ENCODE data around the gene FAS. TPM values are rescaled to one million over a fixed set of nuclear protein-coding genes. Genes with fewer than 3 reads are reported as not detected.

Gene FAS
- polyA plus RNA-seq (ENCODE audit: insufficient read length): 6.2 TPM

GRCh38 chr10:88990384-88991160 is at the start of gene FAS:
Gene FAS (plus strand): TSS chr10:88990798. CDS start chr10:88990877, 79 bp downstream.
- no peak for DNase-seq (ENCODE audit: low read depth)

- DNase-seq (ENCODE audit: low read depth): no peak
These were observed 49.6 kb upstream of the FAS start for GRCh38 chr10:88941026-88941425.

DNA sequence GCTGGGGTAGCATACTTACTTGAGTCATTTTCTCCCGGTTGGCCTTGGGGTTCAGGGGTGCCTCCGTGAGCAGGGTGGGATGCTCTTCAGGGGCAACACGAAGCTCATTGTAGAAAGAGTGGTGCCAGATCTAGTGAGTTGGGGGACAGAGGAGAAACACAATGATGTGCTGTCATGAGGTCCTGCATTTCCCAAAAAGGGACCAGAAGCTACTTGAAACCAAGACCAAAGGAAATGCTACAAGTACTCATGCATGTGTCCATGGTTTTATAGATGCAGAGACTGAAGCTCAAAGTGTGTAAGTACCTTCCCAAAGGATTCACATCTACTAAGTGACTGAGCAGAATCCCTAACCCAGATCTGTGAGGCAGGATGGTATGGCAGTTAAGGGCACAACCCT is 46.8 kb upstream of the FAS start:
- DNase-seq (ENCODE audit: low read depth): no peak

DNA sequence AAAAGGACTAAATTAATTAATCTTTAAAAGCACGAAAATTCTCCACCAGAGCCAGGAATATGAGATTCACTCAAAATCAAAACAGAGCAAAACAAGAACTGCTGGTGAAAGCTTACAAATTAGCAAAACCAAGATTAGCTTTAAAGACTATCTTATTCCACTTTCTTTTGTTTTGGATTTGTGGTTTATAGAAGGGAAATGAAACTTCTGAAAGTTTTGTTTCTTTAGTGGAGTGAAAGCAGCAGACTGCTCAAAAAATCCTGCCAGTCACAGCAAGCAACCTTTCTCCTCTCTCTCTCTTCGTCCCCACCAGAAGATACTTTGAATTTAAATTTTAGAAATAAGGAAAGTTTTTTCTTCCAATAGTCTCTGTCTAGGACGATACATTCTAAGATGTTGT is 45.8 kb upstream of the FAS start:
- DNase-seq (ENCODE audit: low read depth): no peak

GRCh38 chr10:88946200-88946599 is 44.4 kb upstream of the FAS start:
- DNase-seq (ENCODE audit: low read depth): no peak

GRCh38 chr10:88946965-88947590 is 43.5 kb upstream of the FAS start:
- no peak for DNase-seq (ENCODE audit: low read depth)

- DNase-seq (ENCODE audit: low read depth): no peak
These were observed 41.5 kb upstream of the FAS start for GRCh38 chr10:88949051-88949450.

DNA sequence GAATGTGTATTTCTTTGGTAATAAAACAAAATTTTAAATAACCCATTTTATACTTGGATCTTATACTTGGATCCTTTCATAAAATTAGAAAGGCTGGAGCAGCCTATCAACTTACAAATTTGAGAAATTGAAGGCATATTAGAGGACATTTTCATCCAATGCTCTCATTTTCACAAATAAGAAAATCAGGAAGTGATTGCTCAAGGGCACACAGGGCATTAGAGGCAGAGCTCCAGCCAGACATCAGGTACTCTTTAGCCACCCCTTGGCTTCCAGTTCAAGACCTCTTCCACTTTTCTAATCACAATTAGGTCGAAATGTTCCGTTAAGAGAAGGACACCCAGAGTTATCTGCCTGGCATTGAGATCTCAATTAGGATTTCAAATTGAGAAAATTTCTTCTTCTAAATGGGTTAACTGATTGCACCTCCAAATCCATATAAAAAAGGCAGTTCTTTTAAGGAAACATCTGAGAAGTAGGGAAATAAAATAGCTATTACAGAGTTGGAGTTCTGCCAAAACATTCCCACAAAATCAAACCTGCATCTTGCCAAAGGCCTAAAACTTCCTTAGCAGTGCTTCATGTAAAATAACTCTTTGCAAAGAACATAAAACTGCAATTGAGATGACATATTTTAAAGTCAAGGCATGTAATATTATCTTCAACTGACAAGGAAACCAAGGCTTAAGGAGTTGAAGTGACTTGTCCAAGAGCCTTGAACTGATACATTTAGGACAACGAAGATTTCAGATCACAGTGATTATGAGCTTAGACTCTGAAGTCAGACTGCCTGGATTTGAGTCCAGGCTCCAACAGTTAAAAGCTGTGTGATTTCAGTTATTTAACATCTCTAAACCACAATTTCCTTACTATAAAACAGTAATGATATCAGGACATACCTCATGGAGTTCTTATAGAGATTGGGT is 40.4 kb upstream of the FAS start:
- no peak for DNase-seq (ENCODE audit: low read depth)

DNA sequence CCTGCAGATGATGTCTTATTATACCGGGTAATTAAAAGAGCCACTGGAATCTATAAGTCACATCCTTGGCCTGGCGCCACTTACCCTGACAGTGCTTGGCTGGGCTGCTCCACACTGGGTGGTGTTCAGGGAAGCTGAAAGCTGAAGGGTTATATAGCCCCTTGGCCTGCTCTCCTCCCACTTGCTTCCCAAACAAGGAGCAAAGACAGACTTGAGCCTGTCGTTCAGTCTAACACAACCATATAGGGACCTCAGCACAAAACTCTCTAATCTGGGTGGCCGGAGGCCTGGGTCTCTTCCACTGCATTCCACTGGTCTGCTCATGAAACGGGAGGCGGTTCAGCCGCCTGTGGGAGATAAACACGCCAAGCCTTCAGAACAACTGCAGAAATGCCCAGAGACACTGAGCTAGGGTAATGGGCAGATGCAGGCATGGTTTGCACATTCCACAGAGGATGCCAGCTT is 37.9 kb upstream of the FAS start, which contains the start of gene ACTA2:
ACTA2 (minus strand) TSS at position 127 of the 465 bp plus-strand sequence. CDS start 3,843 bp downstream, outside the sequence.
- no peak for DNase-seq (ENCODE audit: low read depth)

DNA sequence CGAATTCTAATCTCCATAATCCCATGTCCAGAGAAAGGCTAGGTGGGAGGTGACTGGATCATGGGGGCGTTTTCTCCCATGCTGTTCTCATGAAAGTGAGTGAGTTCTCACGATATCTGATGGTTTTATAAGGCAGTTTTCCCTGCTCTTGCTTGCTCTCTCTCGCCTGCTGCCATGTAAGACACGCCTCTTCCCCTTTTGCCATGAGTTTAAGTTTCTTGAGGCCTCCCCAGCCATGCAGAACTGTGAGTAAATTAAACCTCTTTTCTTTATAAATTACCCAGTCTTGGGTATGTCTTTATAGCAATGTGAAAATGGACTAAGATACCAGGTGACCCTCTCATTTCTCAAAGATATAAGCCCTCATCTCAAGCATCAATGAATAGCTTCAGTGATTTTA is 36.9 kb upstream of the FAS start:
- no peak for DNase-seq (ENCODE audit: low read depth)

- DNase-seq (ENCODE audit: low read depth): no peak
These were observed 36.0 kb upstream of the FAS start for GRCh38 chr10:88954458-88955083.

DNA sequence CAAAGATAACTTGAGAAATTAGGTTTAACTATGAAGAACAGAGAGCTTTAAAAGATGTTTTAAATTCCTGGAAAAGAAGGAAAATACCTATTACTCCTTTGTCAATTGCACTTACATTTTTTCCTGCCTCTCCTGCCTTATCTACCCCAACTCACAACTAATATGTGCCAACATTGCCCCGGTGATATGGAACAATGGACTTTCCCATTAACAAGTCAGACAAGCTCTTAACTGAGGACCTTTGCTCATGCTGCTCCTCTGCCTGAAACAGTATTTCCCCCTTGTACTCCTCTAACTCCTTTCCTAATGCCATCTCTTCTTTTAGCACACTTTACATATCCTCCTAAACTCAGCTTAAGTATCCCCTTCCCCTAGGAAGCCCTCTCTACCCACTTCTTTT is 33.2 kb upstream of the FAS start:
- no peak for DNase-seq (ENCODE audit: low read depth)

DNA sequence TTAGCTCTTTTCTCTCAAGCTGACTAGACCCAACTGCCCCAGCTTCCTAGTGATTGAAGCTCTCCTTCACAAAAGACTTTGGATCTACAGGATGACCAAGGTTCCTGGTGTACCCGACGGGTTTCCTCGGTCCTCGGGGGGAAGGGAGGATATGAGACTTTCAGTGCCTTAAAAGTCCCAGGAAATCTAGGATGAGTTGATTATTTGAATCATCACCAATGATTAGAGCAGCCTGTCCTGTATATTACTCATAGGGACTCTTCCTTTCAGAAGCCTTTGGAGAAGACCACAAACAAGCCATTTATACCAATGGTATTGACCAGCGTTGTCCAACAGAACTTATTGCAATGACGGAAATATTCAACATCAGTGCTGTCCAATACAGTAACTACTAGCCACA is 31.9 kb upstream of the FAS start:
- no peak for DNase-seq (ENCODE audit: low read depth)

DNA sequence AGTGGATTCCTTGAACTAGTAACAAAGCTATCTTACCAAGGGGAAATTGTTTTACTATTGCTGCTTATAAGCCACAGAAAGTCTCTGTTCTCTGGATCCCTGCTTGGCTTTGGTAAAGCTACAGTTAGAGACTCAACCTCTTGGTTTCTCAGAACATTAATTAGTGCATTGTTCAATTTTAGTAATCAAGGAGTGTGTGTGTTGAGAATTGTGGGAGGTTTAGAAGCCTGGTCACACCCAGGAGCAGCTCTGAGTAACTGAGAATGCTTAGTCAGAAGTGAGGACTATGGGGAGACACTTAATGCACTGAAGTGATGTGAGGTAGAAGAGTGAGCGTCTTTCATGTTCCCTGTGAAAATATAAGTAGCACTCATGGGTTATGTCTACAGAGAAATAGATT is 29.8 kb upstream of the FAS start:
- no peak for DNase-seq (ENCODE audit: low read depth)

DNA sequence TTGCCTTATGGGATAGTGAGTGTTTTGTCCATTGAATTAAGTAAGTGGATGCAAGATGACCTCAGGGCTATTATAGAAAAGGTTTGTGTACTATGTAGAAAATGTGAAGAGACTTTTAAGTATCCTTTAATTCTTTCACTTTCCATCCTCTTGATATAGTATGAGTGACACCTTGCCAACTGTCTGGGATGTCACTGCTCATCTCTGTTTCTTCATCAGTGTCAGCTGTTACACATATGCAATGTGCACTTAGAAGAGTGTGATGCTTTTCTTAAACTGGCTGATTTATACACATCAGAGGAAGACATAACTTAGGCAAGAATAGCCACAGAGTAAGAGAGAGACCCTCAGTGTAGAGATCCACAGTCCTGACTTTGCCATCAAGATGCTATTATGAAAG is 29.3 kb upstream of the FAS start:
- DNase-seq (ENCODE audit: low read depth): no peak

DNA sequence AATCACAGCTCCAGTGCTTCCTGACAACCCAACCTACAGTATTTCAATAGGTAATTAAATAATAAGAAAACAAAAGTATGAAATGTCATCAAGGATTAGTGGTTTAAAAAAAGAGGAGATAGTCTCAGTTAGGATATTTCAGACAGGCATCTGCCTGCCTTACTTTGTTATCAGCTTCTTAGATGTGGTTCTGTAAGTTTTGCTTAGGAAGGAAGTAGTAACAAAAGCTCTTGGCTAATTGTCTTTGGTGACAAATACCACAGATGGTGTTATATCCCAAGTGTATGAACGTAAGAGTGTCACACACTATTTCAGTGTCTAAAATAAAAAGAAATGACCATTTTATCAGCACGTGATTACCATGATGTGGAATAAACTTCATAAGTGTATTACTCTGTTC is 28.3 kb upstream of the FAS start:
- DNase-seq (ENCODE audit: low read depth): no peak

- no peak for DNase-seq (ENCODE audit: low read depth)
These were observed 27.3 kb upstream of the FAS start for GRCh38 chr10:88963318-88963717.

DNA sequence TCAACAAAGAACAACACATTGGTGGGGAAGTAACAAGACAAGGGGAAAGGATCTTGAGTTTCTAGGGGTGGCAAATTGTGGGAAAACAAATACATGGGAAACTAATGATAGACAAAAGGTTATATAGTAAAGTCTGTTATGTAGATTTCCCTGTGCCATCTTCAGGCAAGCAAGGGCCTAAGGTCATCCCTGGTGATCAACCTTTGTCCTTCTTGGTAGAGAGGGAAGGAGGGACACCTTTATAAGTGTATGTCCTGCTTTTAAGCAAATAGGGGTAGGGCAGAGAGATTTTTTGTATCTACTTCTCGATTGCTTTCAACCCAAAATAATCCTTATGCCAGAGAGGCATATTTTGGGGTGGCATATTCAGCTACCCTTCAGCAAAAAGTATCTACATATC is 26.2 kb upstream of the FAS start:
- no peak for DNase-seq (ENCODE audit: low read depth)

DNA sequence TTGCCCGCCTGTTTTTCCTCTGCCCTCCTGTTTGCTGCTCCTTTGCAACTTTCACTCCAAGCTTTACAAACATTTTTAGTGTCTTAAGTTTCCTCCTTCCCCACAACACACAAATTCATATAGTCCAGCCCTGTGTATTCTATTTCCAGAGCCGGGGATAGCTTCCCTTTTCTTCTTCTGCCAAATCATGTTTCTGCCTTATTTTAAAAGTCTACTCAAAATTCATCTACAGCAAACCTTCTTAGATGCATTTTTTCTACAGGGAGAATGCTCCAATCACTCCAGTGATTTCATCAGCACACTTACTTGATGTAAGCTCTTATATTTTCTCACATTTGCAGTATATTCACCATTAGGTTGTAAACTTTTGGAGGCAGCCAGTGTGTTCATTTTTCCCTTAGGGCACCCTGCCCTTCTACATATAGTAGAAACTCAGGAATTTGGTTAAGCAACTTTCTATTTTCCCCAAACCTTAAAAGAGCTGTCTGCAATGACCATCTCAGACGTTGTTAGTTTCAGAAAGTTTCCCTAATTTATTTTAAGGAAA is 25.7 kb upstream of the FAS start:
- DNase-seq (ENCODE audit: low read depth): no peak

DNA sequence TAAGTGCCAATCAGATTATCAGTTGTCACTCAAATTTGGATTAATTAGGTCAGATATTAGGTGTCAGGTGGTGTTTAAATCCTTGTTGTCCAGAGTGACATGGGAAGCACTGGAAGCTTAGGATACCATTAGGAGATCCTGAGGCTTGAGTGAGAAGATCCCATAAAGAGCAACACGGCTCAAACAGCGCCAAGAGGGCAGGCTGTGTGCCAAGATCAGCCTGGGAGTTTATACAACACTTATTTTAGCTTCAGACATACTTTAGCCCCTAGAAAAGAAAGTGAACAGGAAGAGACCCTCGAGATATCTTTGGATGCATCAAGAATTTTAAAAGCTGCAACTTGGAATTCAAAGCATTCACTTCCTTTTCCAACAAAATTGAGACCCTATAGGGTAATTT is 23.8 kb upstream of the FAS start:
- DNase-seq (ENCODE audit: low read depth): no peak

- DNase-seq (ENCODE audit: low read depth): no peak
These were observed 22.2 kb upstream of the FAS start for GRCh38 chr10:88968391-88968790.

Measured in forelimb muscle (tissue), 1 donor.